Measurements from ENCODE around the gene TTC13. TPM values are rescaled to one million over a fixed set of nuclear protein-coding genes. Genes with fewer than 3 reads are reported as not detected.

The TTC13 gene
- total RNA-seq, 4 donors from 2014 or later: 17.3 to 106 (median 42.6) TPM

DNA sequence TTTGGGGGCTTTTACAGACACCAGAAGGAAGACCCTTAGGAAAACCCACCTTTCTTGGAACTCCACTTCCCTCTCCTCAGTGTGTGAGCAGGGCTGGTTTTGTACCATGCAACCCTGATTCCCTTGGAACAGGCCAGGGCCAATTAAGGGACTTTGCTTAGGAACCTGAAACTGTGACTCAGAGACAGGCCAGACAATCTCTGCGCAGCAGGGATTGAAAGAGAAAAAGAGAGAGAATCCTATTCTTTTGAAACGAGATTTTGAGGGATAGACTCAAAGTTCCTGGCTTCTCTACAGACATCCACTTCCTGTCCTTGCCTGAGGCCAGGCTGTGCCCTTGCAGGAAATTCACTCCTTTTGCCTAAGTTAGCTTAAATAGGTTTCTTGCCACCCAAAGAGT, 87.2 kb downstream of the TTC13 start:
- TF ChIP-seq, protein P1, sequence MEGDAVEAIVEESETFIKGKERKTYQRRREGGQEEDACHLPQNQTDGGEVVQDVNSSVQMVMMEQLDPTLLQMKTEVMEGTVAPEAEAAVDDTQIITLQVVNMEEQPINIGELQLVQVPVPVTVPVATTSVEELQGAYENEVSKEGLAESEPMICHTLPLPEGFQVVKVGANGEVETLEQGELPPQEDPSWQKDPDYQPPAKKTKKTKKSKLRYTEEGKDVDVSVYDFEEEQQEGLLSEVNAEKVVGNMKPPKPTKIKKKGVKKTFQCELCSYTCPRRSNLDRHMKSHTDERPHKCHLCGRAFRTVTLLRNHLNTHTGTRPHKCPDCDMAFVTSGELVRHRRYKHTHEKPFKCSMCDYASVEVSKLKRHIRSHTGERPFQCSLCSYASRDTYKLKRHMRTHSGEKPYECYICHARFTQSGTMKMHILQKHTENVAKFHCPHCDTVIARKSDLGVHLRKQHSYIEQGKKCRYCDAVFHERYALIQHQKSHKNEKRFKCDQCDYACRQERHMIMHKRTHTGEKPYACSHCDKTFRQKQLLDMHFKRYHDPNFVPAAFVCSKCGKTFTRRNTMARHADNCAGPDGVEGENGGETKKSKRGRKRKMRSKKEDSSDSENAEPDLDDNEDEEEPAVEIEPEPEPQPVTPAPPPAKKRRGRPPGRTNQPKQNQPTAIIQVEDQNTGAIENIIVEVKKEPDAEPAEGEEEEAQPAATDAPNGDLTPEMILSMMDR (IDR thresholded peaks at IDR 0.05): no peak
- no peak for TF ChIP-seq POLR2A (IDR thresholded peaks at IDR 0.05)
- H3K4me3 ChIP-seq: no peak overlapping the region
- H3K4me1 ChIP-seq: no peaks in the 10 kb centered on the region
- H3K9me3 ChIP-seq: no peaks in the 10 kb centered on the region
- H3K27ac ChIP-seq: no peak overlapping the region
- no peaks in the 10 kb centered on the region for H3K36me3 ChIP-seq
- no peaks in the 10 kb centered on the region for H3K27me3 ChIP-seq
- DNase-seq: no peak

DNA sequence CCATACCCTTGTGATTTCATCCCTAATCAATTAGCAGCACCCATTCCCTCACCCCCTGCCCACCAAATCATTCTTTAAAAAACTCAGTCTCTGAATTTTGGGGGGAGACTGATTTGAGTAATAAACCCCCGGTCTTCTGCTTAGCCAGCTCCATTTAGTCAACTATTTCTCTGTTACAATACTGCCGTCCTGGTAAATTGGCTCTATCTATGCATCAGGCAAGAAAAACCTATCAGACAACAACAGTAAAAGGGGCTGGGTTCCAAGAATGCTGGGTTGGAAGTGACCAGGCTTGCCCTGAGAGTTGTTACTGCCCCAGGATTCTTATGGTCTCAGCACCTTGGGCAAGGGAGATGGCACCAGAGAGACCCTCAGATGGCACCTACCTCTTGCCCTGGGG, 94.0 kb downstream of the TTC13 start:
- no peak for DNase-seq
- Histone ChIP-seq H3K36me3 (no peaks in the 10 kb centered on the region), H3K27me3 (no peaks in the 10 kb centered on the region), H3K27ac (no peak overlapping the region), H3K4me1 (no peaks in the 10 kb centered on the region), H3K4me3 (no peak overlapping the region), H3K9me3 (peaks cover 0 to 6% (median 1%) of the 10 kb centered on the region in 4 donors)
- TF ChIP-seq, protein P1 (IDR thresholded peaks at IDR 0.05): no peak
- TF ChIP-seq POLR2A (IDR thresholded peaks at IDR 0.05): no peak

DNA sequence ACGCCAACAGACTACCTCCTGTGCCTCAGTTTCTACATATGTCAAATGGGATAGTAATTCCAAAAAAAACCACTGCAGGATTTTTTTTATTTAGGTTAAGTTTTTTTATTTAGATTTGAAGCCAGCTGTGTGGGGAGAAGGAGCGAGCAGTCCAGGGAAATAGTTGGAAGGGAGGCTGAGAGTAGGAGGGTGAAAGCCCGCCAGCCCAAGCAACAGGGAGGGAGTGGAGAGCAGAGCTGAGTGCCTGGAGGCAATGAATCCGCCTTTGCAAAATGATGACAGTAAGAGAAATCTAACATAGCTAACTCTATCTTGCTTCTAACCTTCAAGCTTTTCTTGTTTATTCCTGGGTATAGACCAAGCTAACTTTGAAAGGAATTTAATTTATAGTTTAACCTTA, 94.7 kb downstream of the TTC13 start:
- H3K4me3 ChIP-seq: no peak overlapping the region
- no peaks in the 10 kb centered on the region for H3K36me3 ChIP-seq
- no peaks in the 10 kb centered on the region for H3K27me3 ChIP-seq
- H3K4me1 ChIP-seq: no peaks in the 10 kb centered on the region
- DNase-seq: no peak
- H3K9me3 ChIP-seq: peaks cover 0 to 6% (median 1%) of the 10 kb centered on the region in 4 donors
- H3K27ac ChIP-seq: no peak overlapping the region
- TF ChIP-seq POLR2A (IDR thresholded peaks at IDR 0.05): no peak
- TF ChIP-seq, protein P1 (IDR thresholded peaks at IDR 0.05): no peak

DNA sequence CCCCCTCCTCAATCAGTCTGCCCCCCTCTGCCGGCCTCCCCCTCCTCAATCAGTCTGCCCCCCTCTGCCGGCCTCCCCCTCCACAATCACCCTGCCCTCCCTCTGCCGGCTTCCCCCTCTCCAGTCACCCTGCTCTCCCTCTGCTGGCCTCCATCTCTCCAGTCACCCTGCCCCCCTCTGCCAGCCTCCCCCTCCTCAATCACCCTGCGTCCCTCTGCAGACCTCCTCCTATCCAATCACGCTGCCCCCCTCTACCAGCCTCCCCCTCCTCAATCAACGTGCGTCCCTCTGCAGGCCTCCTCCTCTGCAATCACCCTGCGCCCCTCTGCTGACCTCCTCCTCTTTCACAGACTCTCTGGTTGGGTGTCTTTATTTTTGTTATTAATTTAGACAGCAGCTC, 98.9 kb downstream of the TTC13 start:
- TF ChIP-seq, protein P1 (IDR thresholded peaks at IDR 0.05): no peak
- TF ChIP-seq POLR2A (IDR thresholded peaks at IDR 0.05): no peak
- DNase-seq: no peak
- no peak overlapping the region for H3K27ac ChIP-seq
- H3K4me3 ChIP-seq: no peak overlapping the region
- H3K9me3 ChIP-seq: peaks cover 0 to 3% (median under 1%) of the 10 kb centered on the region in 4 donors
- H3K27me3 ChIP-seq: no peaks in the 10 kb centered on the region
- H3K36me3 ChIP-seq: no peaks in the 10 kb centered on the region
- H3K4me1 ChIP-seq: no peaks in the 10 kb centered on the region

DNA sequence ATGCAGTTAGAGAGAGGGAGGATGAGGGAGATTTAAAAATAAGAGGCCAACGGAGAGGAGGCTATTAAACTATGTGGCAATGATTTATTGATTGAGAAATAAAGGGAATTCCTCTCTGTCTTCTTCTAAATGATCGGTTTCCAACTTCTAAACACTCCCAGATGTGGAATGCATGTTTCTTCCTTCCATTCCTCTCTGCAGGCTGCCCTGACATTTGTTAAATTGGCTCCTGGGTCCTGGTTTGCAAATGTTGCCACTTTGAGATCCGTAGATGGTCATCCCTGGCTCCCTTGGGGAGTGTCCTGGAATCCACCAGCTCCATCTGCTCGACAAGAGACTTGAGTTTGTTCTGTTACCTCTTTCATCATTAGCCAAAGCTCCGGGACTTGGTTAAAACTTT, 100.1 kb downstream of the TTC13 start:
- H3K9me3 ChIP-seq: no peaks in the 10 kb centered on the region
- DNase-seq: no peak
- no peak overlapping the region for H3K4me3 ChIP-seq
- TF ChIP-seq POLR2A (IDR thresholded peaks at IDR 0.05): no peak
- TF ChIP-seq, protein P1 (IDR thresholded peaks at IDR 0.05): no peak
- H3K36me3 ChIP-seq: no peaks in the 10 kb centered on the region
- H3K4me1 ChIP-seq: no peaks in the 10 kb centered on the region
- no peaks in the 10 kb centered on the region for H3K27me3 ChIP-seq
- no peak overlapping the region for H3K27ac ChIP-seq

All from Peyer's patch (tissue), 4 donors.